Natural killer cell treated with Interleukin-12 subunit alpha and Interleukin-12 subunit beta and Interleukin-15 and Interleukin-18, amount 100 ng/mL, for 72 hours (primary cell): ENCODE results near the gene PTRH2. TPM values are rescaled to one million over a fixed set of nuclear protein-coding genes. Genes with fewer than 3 reads are reported as not detected.

Experiments used
- total RNA-seq, 2 donors: library from RNA; stranded (reverse); gene quantifications; one replicate each; pipeline ENCODE4 v1.2.3, GENCODE V29; 2022

PTRH2 gene
- total RNA-seq, 2 donors from 2014 or later = 25.8 to 48.8 TPM

Other genes with a start within 250 kb of the PTRH2 start
- 10 to 100 TPM; 13.3 to 16.5 TPM for gene DHX40, start 141.8 kb downstream of the PTRH2 start, total RNA-seq
- gene CLTC, start 87.5 kb downstream of the PTRH2 start, total RNA-seq = 100 to 1,000 TPM; 175 to 211 TPM
- gene VMP1, start 224 bp upstream of the PTRH2 start, total RNA-seq = 100 to 1,000 TPM; 225 to 292 TPM
- 10 to 100 TPM; 10.6 to 15.1 TPM for gene TUBD1, start 185.5 kb upstream of the PTRH2 start, total RNA-seq
- gene RPS6KB1, start 185.7 kb upstream of the PTRH2 start, total RNA-seq = 10 to 100 TPM; 50.8 to 95.1 TPM